C4-2B (cell line): ENCODE results near the gene NUP214.

ENCODE experiments used
- CTCF ChIP-seq: fragments of 450-650 bp; conservative IDR thresholded peaks from 2 replicates; pipeline ENCODE4 v1.5.1; 2017; ENCODE audit warnings: mild to moderate bottlenecking
- ZFX ChIP-seq: fragments of 450-650 bp; IDR thresholded peaks from 2 replicates; pipeline ENCODE4 v1.6.1; 2017

GRCh38 chr9:131149688-131150053 is 24.3 kb downstream of the NUP214 start:
- no peak for TF ChIP-seq CTCF
- TF ChIP-seq ZFX: no peak
